Dendritic cell treated with granulocyte-macrophage colony-stimulating factor and Interleukin-4, amounts not matched to agents 40 ng/mL and 50 ng/mL, for 4 days (primary cell): ENCODE results near the gene GPR162.

Source experiments
- H3K27ac Mint-ChIP-seq: one replicate; pipeline ENCODE4 v1.8.0; 2022; ENCODE audit warnings: mild to moderate bottlenecking, mixed read lengths
- H3K27me3 Mint-ChIP-seq: one replicate; pipeline ENCODE4 v1.8.0; 2022; ENCODE audit warnings: mild to moderate bottlenecking, mixed read lengths
- H3K36me3 Mint-ChIP-seq: one replicate; pipeline ENCODE4 v1.8.0; 2022; ENCODE audit warnings: low read depth, mixed read lengths
- H3K4me1 Mint-ChIP-seq: one replicate; pipeline ENCODE4 v1.8.0; 2022; ENCODE audit warnings: low read depth, mixed read lengths
- H3K4me3 Mint-ChIP-seq: one replicate; pipeline ENCODE4 v1.8.0; 2022; ENCODE audit warnings: mild to moderate bottlenecking, moderate library complexity, mixed read lengths
- H3K9me3 Mint-ChIP-seq: one replicate; pipeline ENCODE4 v1.8.0; 2022; ENCODE audit warnings: mixed read lengths
- intact Hi-C: fragments of 100-400 bp; cut with micrococcal nuclease; formaldehyde crosslinking; loops from one replicate; pipeline ENCODE4 v1.15.0; 2022

The GPR162 gene

DNA sequence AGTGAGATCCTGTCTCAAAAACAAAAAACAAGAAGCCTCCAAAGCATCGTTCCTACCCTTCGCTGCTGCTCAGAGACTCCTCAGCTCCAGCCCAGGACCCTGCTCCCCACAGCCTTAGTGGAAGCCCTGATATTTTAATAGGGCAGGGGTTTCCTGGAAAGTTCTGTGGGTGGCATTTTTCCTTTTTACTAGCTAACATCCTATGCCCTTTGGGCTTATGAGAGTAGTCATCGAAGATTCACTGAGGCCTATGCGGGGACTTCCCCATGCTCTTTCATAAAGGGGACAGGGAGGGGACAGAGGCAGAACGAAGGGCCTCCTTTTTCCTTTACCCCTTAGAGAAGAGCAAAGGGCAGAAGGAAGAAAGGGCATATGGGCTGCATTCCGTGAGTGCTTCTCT, 41.0 kb upstream of the GPR162 start:
- intact Hi-C loops, result no loop called here
- H3K27ac Mint-ChIP-seq, result peak overlapping the region; percentile 44
- no peak overlapping the region for H3K4me3 Mint-ChIP-seq
- no peaks in the 10 kb centered on the region for H3K9me3 Mint-ChIP-seq
- H3K4me1 Mint-ChIP-seq, result peaks cover 53% of the 10 kb centered on the region
- no peaks in the 10 kb centered on the region for H3K36me3 Mint-ChIP-seq
- peaks cover 32% of the 10 kb centered on the region for H3K27me3 Mint-ChIP-seq

DNA sequence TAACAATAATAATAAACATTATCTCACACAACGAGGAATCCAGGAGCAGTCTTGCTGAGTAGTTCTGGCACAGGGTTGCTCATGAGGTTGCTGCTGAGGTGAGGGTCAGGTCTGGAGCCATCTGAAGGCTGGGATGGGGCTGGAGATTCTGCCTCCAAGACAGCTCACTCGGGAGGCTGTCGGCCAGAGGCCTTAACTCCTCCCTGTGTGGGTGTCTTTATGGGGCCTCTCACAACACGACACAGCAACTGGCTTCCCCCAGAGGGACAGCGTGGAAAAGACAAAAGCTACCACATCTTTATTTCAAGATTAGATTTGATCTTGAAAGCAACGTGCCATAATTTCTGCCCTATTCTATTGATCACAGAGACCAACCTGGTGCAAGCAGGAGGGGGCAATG, 39.5 kb upstream of the GPR162 start:
- no peak overlapping the region for H3K4me3 Mint-ChIP-seq
- no peaks in the 10 kb centered on the region for H3K9me3 Mint-ChIP-seq
- H3K27ac Mint-ChIP-seq, result no peak overlapping the region
- intact Hi-C loops, result no loop called here
- peaks cover 18% of the 10 kb centered on the region for H3K27me3 Mint-ChIP-seq
- peaks cover 68% of the 10 kb centered on the region for H3K4me1 Mint-ChIP-seq
- no peaks in the 10 kb centered on the region for H3K36me3 Mint-ChIP-seq

DNA sequence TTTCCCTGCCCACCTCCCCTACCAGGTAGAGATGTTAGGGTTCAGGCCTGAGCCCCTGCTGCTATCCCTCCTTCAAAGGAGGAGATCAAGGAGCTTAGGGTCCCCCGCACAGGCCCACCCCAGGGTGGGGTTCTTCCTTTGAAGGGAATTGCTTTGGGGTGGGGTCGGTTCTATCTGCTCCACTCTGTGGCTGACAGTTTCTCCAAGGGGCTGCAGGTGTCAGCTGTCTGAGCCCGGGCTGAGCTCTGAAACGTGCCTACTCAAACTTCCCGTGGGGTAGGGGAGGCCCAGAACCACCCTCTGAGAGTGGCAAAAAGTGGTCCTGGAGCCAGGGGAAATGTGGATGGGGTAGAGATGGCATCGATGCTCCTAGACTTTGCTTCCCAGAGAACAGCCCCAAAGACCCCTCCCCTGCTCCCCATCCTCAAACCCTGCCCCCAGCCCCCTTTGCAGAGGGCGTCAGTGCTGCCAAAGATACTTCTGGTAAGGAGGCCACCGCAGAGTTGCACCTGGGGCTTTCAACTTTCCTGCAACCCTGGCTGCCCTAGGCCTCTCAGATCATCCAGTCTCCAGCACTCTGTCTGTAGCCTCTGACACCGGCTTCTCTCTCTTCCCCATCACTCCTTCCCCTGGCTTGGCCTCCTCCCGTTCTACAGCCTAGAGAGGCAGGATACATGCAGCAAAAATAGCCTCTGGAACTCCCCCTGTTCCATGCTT, 38.6 kb upstream of the GPR162 start:
- no peaks in the 10 kb centered on the region for H3K36me3 Mint-ChIP-seq
- H3K4me3 Mint-ChIP-seq, result no peak overlapping the region
- H3K4me1 Mint-ChIP-seq, result peaks cover 67% of the 10 kb centered on the region
- peak overlapping the region; percentile 73 for H3K27ac Mint-ChIP-seq
- peaks cover 9% of the 10 kb centered on the region for H3K27me3 Mint-ChIP-seq
- no peaks in the 10 kb centered on the region for H3K9me3 Mint-ChIP-seq
- intact Hi-C loops, result no loop called here

DNA sequence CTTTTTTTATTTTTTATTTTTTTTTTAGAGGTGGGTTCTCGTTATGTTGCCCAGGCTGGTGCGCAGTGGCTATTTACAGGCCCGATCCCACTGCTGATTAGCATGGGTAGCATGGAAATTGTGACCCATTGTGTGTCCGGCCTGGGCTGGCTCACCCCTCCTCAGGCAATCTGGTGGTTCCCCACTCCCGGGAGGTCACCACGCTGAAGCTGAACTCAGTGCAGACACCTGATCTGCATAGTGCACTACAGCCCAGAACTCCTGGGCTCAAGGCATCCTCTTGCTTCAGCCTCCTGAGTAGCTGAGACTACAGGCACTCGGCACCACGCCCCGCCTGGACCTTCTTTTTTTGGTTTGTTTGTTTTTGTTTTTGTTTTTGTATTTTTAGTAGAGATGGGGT, 37.8 kb upstream of the GPR162 start:
- Mint-ChIP-seq H3K36me3 (no peaks in the 10 kb centered on the region), H3K4me3 (no peak overlapping the region), H3K27ac (peak overlapping the region; percentile 73), H3K27me3 (peaks cover under 1% of the 10 kb centered on the region), H3K4me1 (peaks cover 66% of the 10 kb centered on the region), H3K9me3 (no peaks in the 10 kb centered on the region)
- intact Hi-C loops, result no loop called here

DNA sequence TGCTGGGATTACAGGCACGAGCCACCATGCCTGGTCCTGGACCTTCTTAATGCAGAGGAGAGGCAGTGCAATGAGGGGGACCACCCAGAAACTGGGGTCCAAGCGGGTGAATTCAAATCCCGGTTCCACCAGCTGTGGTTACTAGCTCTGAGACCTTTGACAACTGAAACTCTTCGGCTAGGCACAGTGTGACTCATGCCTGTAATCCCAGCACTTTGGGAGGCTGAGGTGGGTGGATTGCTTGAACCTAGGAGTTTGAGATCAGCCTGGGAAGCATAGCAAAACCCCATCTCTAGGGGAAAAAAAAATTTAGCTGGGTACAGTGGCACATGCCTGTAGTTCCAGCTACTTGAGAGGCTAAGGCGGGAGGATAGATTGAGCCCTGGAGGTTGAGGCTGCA, 37.3 kb upstream of the GPR162 start:
- peak overlapping the region; percentile 73 for H3K27ac Mint-ChIP-seq
- intact Hi-C loops, result no loop called here

DNA sequence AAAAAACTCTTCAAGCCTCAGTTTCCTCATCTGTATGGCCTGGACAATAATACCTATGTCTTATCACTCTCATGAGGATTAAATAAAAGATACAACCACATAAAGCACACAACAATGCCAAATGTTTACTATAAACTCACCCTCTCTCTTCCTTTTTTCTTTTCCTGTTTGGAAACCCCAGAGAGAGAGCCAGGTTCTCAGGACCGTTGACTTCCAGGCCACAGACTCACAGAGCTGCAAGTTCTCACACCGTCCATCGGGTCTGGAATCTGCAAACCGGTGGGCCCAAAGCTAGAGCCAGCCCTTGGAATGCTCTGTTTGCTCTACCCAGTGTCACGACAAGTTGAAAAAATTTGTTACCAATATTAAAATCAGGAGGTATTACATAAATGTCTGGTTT, 36.9 kb upstream of the GPR162 start:
- Mint-ChIP-seq H3K36me3 (peaks cover 4% of the 10 kb centered on the region), H3K27ac (peak overlapping the region; percentile 73), H3K27me3 (no peaks in the 10 kb centered on the region), H3K4me3 (peak overlapping the region; percentile 37), H3K9me3 (no peaks in the 10 kb centered on the region), H3K4me1 (peaks cover 64% of the 10 kb centered on the region)
- intact Hi-C loops, result loop anchor here (5.0 kb wide), 1 partner anchor 38 kb away; the partner anchor contains the start of gene GPR162

More for the DNA sequence above, 37.3 kb upstream of the GPR162 start:
- Mint-ChIP-seq H3K4me1 (peaks cover 66% of the 10 kb centered on the region), H3K27me3 (no peaks in the 10 kb centered on the region), H3K4me3 (no peak overlapping the region), H3K36me3 (no peaks in the 10 kb centered on the region), H3K9me3 (no peaks in the 10 kb centered on the region)

DNA sequence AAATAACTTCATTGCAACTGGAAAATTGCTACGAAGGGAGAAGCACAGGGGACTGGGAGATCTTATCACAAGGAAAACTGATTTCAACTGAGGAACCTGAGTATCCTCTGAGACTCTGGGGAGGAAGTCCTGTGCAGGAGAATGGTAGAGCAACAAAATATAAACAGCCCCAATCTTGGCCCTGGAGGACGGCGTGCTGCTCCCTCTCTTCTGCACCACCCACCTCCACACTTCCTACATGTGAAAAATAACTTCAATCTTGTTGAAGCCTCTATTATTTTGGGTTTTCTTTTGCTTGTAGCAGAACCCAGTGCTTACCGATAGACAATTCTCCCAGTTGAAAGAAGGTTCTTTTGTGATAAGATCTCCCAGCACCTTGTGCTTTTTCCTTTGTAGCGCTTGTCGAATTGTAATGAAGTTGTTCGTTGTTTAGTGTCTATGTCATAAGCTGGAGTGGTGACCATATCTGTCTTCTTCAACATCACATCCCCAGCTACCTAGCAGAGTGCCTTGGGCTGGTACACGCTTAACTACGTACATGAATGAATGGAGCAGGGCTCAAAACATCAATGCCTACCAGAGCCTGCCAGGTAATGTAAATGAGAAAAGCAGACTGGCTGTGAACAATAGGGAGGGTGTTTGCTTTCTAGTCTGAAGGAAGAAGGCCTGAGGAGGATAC, 35.1 kb upstream of the GPR162 start:
- intact Hi-C loops, result loop anchor here (5.0 kb wide), 1 partner anchor 36 kb away; the partner anchor contains the start of gene GPR162

DNA sequence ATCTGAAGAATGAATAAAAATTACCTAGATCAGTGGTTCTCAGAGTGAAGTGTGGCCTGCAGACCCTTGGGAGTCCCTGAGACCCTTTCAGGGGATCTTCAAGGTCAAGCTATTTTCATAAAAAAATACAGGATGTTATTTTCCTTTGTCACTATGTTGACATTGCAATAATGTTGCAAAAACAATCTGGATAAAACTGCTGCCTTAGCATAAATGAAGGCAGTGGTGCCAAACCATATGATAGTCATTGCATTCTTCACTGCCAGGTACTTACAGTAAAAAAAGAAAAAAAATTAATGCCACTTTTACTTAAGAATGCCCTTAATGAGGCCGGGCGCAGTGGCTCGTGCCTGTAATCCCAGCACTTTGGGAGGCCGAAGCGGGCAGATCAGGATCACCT, 34.3 kb upstream of the GPR162 start:
- intact Hi-C loops, result loop anchor here (5.0 kb wide), 1 partner anchor 35 kb away; the partner anchor contains the start of gene GPR162
- no peak overlapping the region for H3K4me3 Mint-ChIP-seq
- H3K9me3 Mint-ChIP-seq, result no peaks in the 10 kb centered on the region
- H3K4me1 Mint-ChIP-seq, result peaks cover 69% of the 10 kb centered on the region
- H3K36me3 Mint-ChIP-seq, result peaks cover 17% of the 10 kb centered on the region
- no peaks in the 10 kb centered on the region for H3K27me3 Mint-ChIP-seq
- H3K27ac Mint-ChIP-seq, result peak overlapping the region; percentile 63

More for the DNA sequence above, 35.1 kb upstream of the GPR162 start:
- Mint-ChIP-seq H3K36me3 (peaks cover 9% of the 10 kb centered on the region), H3K27ac (peak overlapping the region; percentile 63), H3K9me3 (no peaks in the 10 kb centered on the region), H3K27me3 (no peaks in the 10 kb centered on the region), H3K4me1 (peaks cover 61% of the 10 kb centered on the region), H3K4me3 (no peak overlapping the region)

DNA sequence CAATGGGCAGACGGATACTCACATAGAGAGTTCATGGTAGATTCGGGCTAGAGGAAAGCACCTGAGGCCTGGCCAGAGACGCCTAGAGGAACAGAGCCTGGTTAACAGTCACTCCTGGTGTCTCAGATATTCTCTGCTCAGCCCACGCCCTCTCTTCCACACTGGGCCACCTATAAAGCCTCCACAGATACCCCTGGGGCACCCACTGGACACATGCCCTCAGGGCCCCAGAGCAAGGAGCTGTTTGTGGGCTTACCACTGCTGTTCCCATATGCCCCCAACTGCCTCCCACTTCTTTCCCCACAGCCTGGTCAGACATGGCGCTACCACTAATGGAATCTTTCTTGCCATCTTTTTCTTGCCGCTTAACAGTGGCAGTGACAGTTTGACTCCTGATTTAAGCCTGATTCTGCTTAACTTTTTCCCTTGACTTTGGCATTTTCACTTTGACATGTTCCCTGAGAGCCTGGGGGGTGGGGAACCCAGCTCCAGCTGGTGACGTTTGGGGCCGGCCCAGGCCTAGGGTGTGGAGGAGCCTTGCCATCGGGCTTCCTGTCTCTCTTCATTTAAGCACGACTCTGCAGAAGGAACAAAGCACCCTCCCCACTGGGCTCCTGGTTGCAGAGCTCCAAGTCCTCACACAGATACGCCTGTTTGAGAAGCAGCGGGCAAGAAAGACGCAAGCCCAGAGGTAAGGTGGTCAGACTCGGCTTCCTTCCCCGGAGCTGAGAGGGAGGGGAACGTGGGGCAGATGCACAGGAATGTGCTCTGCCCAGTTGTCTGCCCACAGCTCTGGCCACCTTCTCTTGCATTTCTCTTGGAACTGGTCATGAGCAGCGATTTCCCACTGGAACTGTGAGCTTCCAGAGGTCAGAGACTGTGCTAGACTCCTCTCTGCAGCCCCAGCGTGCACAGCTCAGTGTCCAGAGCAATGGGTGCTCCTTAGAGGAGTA, 32.4 kb upstream of the GPR162 start, which contains the start of gene CD4:
Gene CD4, plus strand, starts transcription at position 557 of the 953 bp plus-strand sequence. CDS start 10,611 bp downstream, outside the sequence.
- Mint-ChIP-seq H3K36me3 (peaks cover 36% of the 10 kb centered on the region), H3K27me3 (no peaks in the 10 kb centered on the region), H3K27ac (peak within 1 kb of the TSS; percentile 93), H3K4me3 (peak within 1 kb of the TSS; percentile 88), H3K4me1 (peaks cover 70% of the 10 kb centered on the region), H3K9me3 (no peaks in the 10 kb centered on the region)
- intact Hi-C loops, result loop anchor here (5.0 kb wide), 1 partner anchor 33 kb away; the partner anchor contains the start of gene GPR162

DNA sequence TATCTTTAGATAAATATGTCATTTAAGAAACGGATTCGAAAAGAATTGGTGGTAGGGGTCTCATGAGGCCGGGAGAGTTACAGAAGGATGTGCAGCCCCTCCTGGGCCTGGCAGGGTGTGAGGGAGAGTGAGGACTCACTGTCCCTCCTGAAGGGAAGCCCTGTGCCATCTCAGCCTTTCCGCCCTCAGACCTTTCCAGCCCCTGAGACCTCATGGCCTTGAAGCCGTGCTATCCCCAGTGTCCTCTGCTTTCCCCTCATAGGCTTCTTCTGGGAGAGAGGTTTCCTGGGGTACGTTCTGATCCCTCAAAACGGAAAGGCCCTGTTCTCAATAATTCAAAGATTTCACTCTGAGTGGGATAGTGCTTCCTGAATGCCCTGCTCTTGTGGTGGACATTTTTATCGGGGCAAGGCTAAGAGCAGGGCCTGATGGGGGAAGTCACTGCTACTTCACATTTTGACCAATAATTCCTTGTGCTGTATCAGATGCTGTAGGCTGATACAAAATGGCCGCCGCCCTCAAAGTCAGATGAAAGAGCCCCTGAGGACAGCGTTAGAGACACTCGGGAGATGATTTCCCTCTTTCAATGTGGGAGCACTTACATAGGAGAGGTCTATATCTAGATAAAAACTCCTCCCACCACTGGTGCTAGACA, 31.0 kb upstream of the GPR162 start:
- Mint-ChIP-seq H3K4me1 (peaks cover 62% of the 10 kb centered on the region), H3K9me3 (no peaks in the 10 kb centered on the region), H3K27me3 (no peaks in the 10 kb centered on the region), H3K27ac (peak overlapping the region; percentile 93), H3K4me3 (peak overlapping the region; percentile 88), H3K36me3 (peaks cover 50% of the 10 kb centered on the region)
- intact Hi-C loops, result loop anchor here (5.0 kb wide), 1 partner anchor 38 kb away; the partner anchor contains the start of gene MLF2

DNA sequence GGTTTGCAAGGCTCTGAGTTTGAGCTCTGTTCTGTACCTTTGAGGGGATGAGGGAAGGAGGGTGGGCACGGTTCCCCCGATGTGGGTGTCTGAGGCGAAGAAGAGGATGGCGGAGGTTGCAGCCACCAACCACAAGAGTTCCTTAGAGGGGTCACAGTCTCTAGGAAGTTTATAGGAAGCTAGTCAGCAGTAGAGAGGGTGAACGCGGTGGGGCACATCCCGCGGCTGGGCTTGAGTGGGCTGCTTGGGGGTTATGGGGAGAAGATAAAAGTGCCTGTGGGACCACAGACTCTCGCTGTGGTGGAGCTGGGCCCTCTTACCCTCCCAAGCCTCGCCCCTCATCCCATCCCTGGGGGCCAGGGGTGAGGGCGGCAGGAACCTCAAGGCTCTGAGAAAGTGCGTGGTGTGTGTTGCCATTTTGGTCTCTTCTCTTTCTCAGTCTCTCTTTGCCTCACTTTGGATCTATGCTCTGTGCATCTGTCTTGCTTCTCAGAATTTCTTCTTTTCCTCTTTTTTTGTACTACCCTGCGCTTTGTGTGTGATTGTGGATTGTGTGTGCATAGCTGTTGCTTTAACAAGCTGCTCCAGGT, 29.6 kb upstream of the GPR162 start:
- Mint-ChIP-seq H3K27me3 (no peaks in the 10 kb centered on the region), H3K4me3 (peak overlapping the region; percentile 88), H3K9me3 (no peaks in the 10 kb centered on the region), H3K4me1 (peaks cover 62% of the 10 kb centered on the region), H3K36me3 (peaks cover 64% of the 10 kb centered on the region), H3K27ac (peak overlapping the region; percentile 93)
- intact Hi-C loops, result loop anchor here (5.0 kb wide), 1 partner anchor 40 kb away; the partner anchor contains the start of gene MLF2

DNA sequence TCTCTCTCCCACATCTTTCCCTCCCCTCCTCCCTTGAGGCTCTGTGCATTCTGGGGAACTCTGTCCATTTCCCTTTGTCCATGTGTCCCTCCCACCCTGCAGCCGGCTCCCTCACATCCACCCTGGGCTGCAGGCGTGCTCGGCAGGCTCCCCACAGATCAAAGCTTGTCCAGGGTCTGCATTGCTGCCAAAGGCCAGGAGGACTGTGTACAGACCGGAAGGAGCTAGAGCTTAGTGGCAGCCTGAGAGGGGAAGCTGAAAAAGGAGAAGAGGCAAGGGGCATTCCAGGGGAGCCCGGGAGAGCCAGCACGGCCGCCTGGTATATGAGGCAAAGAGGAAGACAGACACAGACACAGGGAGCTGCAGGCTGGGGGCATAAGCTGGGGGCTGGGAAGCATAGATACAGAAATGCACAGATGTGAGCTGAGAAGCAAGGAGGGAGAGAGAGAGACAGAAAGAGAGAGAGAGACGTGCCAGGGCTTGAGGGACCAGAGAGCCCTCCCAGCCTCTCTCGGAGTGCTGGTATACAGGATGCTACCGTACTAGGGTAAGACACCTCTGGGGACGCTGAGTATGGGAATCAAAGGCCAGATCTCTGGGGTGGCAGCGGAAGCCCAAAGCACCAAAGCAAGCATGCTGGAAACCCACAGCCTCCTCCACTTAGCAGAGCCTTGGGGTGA, 29.0 kb upstream of the GPR162 start:
- H3K9me3 Mint-ChIP-seq, result no peaks in the 10 kb centered on the region
- H3K27ac Mint-ChIP-seq, result peak overlapping the region; percentile 93
- intact Hi-C loops, result loop anchor here (5.0 kb wide), 1 partner anchor 40 kb away; the partner anchor contains the start of gene MLF2
- H3K27me3 Mint-ChIP-seq, result no peaks in the 10 kb centered on the region
- peak overlapping the region; percentile 88 for H3K4me3 Mint-ChIP-seq
- H3K4me1 Mint-ChIP-seq, result peaks cover 67% of the 10 kb centered on the region
- H3K36me3 Mint-ChIP-seq, result peaks cover 70% of the 10 kb centered on the region
